Ishikawa (cell line): ENCODE results near the gene SEPTIN5.

ENCODE experiments used
- CEBPB ChIP-seq: IDR thresholded peaks from 2 replicates; pipeline ENCODE4 v1.6.1; 2012
- EP300 ChIP-seq: IDR thresholded peaks from 2 replicates; pipeline ENCODE4 v1.6.1; 2012; ENCODE audit warnings: borderline replicate concordance
- FOXM1 ChIP-seq: IDR thresholded peaks from 2 replicates; pipeline ENCODE4 v1.6.1; 2012; ENCODE audit warnings: low read depth, borderline replicate concordance
- MAX ChIP-seq: IDR thresholded peaks from 2 replicates; pipeline ENCODE4 v1.6.1; 2012
- NFIC ChIP-seq: IDR thresholded peaks from 2 replicates; pipeline ENCODE4 v1.6.1; 2012
- RAD21 ChIP-seq: IDR thresholded peaks from 2 replicates; pipeline ENCODE4 v1.6.1; 2012; ENCODE audit warnings: low read depth
- REST ChIP-seq: IDR thresholded peaks from 2 replicates; pipeline ENCODE4 v1.6.1; 2012; ENCODE audit warnings: low read depth, mild to moderate bottlenecking
- TAF1 ChIP-seq: IDR thresholded peaks from 2 replicates; pipeline ENCODE4 v1.6.1; 2012; ENCODE audit warnings: low read depth, mild to moderate bottlenecking
- TCF12 ChIP-seq: IDR thresholded peaks from 2 replicates; pipeline ENCODE4 v1.6.1; 2012; ENCODE audit warnings: low read depth
- TEAD4 ChIP-seq: IDR thresholded peaks from 2 replicates; pipeline ENCODE4 v1.6.1; 2012
- YY1 ChIP-seq: IDR thresholded peaks from 2 replicates; pipeline ENCODE4 v1.6.1; 2012; ENCODE audit warnings: low read depth

- no peak for TF ChIP-seq YY1
- no peak for TF ChIP-seq MAX
- TF ChIP-seq TAF1: no peak
- no peak for TF ChIP-seq REST
- TF ChIP-seq EP300: no peak
- no peak for TF ChIP-seq CEBPB
- TF ChIP-seq TCF12: no peak
- no peak for TF ChIP-seq TEAD4
- TF ChIP-seq NFIC: no peak
- no peak for TF ChIP-seq FOXM1
- TF ChIP-seq RAD21: no peak
These were observed 6.7 kb upstream of the SEPTIN5 start for GRCh38 chr22:19707347-19708290.
